BJ (cell line): Measurements from ENCODE around the gene EIF4G1. TPM values are rescaled to one million over a fixed set of nuclear protein-coding genes. Genes with fewer than 3 reads are reported as not detected.

Experiments used
- CTCF ChIA-PET: fragments of 350-600 bp; formaldehyde crosslinking; extraction: SDS; loops from one replicate; lab custom pipeline; 2021; ENCODE audit warnings: antibody characterized with exemption, inconsistent platforms; lab: Yijun Ruan, JAX
- POLR2A ChIA-PET: fragments of 300-600 bp; sonication (Branson Sonifier 250); formaldehyde crosslinking; extraction: SDS; loops from one replicate; lab custom pipeline; 2021; ENCODE audit warnings: antibody characterized with exemption; lab: Charles Lee
- DNase-seq: peaks from one replicate; pipeline ENCODE4 v3.0.0-alpha.2; 2011; ENCODE audit warnings: low read depth
- H3K27me3 ChIP-seq: 2 replicates; pipeline ENCODE4 v1.6.0; 2011; ENCODE audit warnings: low read length; ENCODE audit not compliant: control insufficient read depth, insufficient read depth
- H3K36me3 ChIP-seq: 2 replicates; pipeline ENCODE4 v1.5.1; 2011; ENCODE audit warnings: low read length; ENCODE audit not compliant: control insufficient read depth, insufficient read depth
- H3K4me3 ChIP-seq: 2 replicates; pipeline ENCODE4 v1.5.1; 2011; ENCODE audit warnings: low read depth, mild to moderate bottlenecking, control low read depth, low read length
- polyA plus RNA-seq: library from polyadenylated mRNA; depleted of rRNA; stranded (reverse); fragments of >200 nt; gene quantifications from 2 replicates; pipeline ENCODE4 v1.2.3, GENCODE V29; 2011; rRNA removed
- small RNA-seq: library from RNA; depleted of rRNA; stranded (forward); fragments of <200 nt; gene quantifications from one replicate; pipeline ENCODE3, GENCODE V24; 2012; ENCODE audit warnings: low replicate concordance, low read depth; ENCODE audit not compliant: insufficient read length
- TF ChIP-seq, protein P1 (sequence below): IDR thresholded peaks from 2 replicates; pipeline ENCODE4 v1.5.1; 2011; ENCODE audit warnings: low read depth, mild to moderate bottlenecking, control low read depth, inconsistent platforms, low read length, moderate library complexity; ENCODE audit not compliant: insufficient read depth

Gene EIF4G1
- polyA plus RNA-seq, 1 experiment: 370 TPM

- no peak overlapping the region for H3K4me3 ChIP-seq
- TF ChIP-seq, protein P1, sequence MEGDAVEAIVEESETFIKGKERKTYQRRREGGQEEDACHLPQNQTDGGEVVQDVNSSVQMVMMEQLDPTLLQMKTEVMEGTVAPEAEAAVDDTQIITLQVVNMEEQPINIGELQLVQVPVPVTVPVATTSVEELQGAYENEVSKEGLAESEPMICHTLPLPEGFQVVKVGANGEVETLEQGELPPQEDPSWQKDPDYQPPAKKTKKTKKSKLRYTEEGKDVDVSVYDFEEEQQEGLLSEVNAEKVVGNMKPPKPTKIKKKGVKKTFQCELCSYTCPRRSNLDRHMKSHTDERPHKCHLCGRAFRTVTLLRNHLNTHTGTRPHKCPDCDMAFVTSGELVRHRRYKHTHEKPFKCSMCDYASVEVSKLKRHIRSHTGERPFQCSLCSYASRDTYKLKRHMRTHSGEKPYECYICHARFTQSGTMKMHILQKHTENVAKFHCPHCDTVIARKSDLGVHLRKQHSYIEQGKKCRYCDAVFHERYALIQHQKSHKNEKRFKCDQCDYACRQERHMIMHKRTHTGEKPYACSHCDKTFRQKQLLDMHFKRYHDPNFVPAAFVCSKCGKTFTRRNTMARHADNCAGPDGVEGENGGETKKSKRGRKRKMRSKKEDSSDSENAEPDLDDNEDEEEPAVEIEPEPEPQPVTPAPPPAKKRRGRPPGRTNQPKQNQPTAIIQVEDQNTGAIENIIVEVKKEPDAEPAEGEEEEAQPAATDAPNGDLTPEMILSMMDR: no peak
- CTCF ChIA-PET: interaction anchor here (1.3 kb wide), 1 partner anchor 10 kb away, joined by 7 read pairs; no protein-coding TSS in a partner anchor
- H3K27me3 ChIP-seq: peaks cover 19% of the 10 kb centered on the region
- H3K36me3 ChIP-seq: no peaks in the 10 kb centered on the region
- POLR2A ChIA-PET: interaction anchor here (1.3 kb wide), 1 partner anchor 10 kb away, joined by 3 read pairs; no protein-coding TSS in a partner anchor
- DNase-seq: no peak
Observed at GRCh38 chr3:184381261-184382224, 67.1 kb downstream of the EIF4G1 start.

DNA sequence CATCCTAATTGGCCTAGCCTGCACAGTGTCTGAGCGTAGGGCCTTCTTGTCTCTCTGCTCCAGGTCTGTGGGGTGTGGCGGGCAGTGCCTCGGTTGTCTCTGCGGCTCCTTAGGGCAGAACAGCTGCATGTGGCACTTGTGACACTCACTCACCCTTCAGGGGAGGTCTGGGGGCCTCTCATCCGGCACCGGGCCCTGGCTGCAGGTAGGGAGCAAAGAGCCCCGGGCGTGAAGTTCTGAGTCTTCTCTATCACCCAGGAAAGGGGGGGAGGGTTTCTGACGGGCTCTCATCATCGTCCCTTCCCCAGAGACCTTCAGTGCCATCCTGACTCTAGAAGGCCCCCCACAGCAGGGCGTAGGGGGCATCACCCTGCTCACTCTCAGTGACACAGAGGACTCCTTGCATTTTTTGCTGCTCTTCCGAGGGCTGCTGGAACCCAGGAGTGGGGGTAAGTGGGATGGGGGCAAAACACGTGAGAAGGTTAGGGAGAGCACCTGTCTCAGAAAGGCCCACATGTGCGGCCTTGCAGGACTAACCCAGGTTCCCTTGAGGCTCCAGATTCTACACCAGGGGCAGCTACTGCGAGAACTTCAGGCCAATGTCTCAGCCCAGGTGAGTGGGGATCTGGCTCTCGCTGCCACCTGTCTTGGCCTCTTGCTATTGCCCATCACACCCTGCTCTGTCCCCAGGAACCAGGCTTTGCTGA lies 68.1 kb downstream of the EIF4G1 start:
- ChIA-PET CTCF (interaction anchor here (0.7 to 2.3 kb wide), 2 partner anchors 11 to 14 kb away, joined by 3 to 10 read pairs; no protein-coding TSS in a partner anchor), POLR2A (no interaction called here)
- H3K36me3 ChIP-seq: no peaks in the 10 kb centered on the region
- no peak overlapping the region for H3K4me3 ChIP-seq
- H3K27me3 ChIP-seq: peaks cover 20% of the 10 kb centered on the region
- DNase-seq: no peak
- TF ChIP-seq, protein P1: no peak

GRCh38 chr3:184383033-184383740 lies 68.8 kb downstream of the EIF4G1 start:
- ChIA-PET POLR2A (no interaction called here), CTCF (interaction anchor here (0.7 to 2.3 kb wide), 4 partner anchors 9 to 131 kb away, joined by 3 to 10 read pairs (median 3); no protein-coding TSS in a partner anchor)
- Histone ChIP-seq H3K4me3 (no peak overlapping the region), H3K27me3 (peaks cover 21% of the 10 kb centered on the region), H3K36me3 (no peaks in the 10 kb centered on the region)
- no peak for DNase-seq
- TF ChIP-seq, protein P1: no peak

DNA sequence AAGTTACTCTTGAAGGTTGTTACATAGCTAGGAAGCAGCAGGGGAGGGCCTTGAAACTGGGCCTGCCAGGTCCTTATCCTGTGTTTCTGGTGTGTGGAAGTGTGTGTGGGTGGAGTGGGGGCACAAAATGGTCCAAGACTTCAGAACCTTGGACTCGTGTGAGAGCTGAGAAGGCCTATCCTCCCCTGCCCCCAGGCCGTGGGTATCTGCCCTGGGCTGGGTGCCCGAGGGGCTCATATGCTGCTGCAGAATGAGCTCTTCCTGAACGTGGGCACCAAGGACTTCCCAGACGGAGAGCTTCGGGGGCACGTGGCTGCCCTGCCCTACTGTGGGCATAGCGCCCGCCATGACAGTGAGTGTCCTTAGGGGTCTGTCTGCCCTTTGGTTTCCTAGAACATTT lies 69.9 kb downstream of the EIF4G1 start:
- POLR2A ChIA-PET: no interaction called here
- no peak for DNase-seq

More for the DNA sequence above, 69.9 kb downstream of the EIF4G1 start:
- H3K36me3 ChIP-seq: no peaks in the 10 kb centered on the region
- no peak overlapping the region for H3K4me3 ChIP-seq
- CTCF ChIA-PET: interaction anchor here (1.0 to 2.3 kb wide), 5 partner anchors 9 to 156 kb away, joined by 3 to 10 read pairs (median 3); no protein-coding TSS in a partner anchor
- TF ChIP-seq, protein P1: no peak
- H3K27me3 ChIP-seq: peaks cover 20% of the 10 kb centered on the region

Small RNA genes within 50 kb of the gene (small RNA-seq; reads per million reads assigned to genes)
- 265 reads per million, percentile 94 among the genes with 10 or more reads in this experiment for gene SNORD66

Other genes with a start within 250 kb of the EIF4G1 start
- not detected in 2 replicates for gene HTR3E, start 217.5 kb upstream of the EIF4G1 start, polyA plus RNA-seq
- 31.0 and 32.9 TPM in 2 replicates for gene EIF2B5, start 179.2 kb upstream of the EIF4G1 start, polyA plus RNA-seq
- 24.4 and 33.9 TPM in 2 replicates for gene DVL3, start 159.2 kb upstream of the EIF4G1 start, polyA plus RNA-seq
- 1,059 and 1,761 TPM in 2 replicates for gene AP2M1, start 139.8 kb upstream of the EIF4G1 start, polyA plus RNA-seq
- gene ABCF3, start 128.4 kb upstream of the EIF4G1 start, polyA plus RNA-seq: 65.2 and 82.8 TPM in 2 replicates
- not detected in 2 replicates for gene VWA5B2, start 85.0 kb upstream of the EIF4G1 start, polyA plus RNA-seq
- gene ALG3, start 65.6 kb upstream of the EIF4G1 start, polyA plus RNA-seq: 51.4 and 68.9 TPM in 2 replicates
- 5.6 and 7.3 TPM in 2 replicates for gene EEF1AKMT4, start 64.9 kb upstream of the EIF4G1 start, polyA plus RNA-seq
- gene CAMK2N2, start 53.1 kb upstream of the EIF4G1 start, polyA plus RNA-seq: 0.17 and 0.28 TPM in 2 replicates
- gene ECE2, start 38.6 kb upstream of the EIF4G1 start, polyA plus RNA-seq: not detected in 2 replicates
- 262 and 330 TPM in 2 replicates for gene PSMD2, start 15.4 kb upstream of the EIF4G1 start, polyA plus RNA-seq
- gene FAM131A, start 23.0 kb downstream of the EIF4G1 start, polyA plus RNA-seq: 5.4 and 9.3 TPM in 2 replicates
- 1.6 and 2.6 TPM in 2 replicates for gene CLCN2, start 47.0 kb downstream of the EIF4G1 start, polyA plus RNA-seq
- 72.0 and 93.6 TPM in 2 replicates for gene POLR2H, start 47.1 kb downstream of the EIF4G1 start, polyA plus RNA-seq
- gene THPO, start 63.6 kb downstream of the EIF4G1 start, polyA plus RNA-seq: 0.20 and 0.36 TPM in 2 replicates
- gene CHRD, start 65.4 kb downstream of the EIF4G1 start, polyA plus RNA-seq: 0.83 and 1.5 TPM in 2 replicates
- 1.1 and 3.3 TPM in 2 replicates for gene EPHB3, start 247.2 kb downstream of the EIF4G1 start, polyA plus RNA-seq